HG03575 (cell line): ENCODE data around the gene GHR.
"Not testable (repeated sequence)": the region's sequence is repeated elsewhere in the genome, so short reads cannot be mapped to it uniquely, and the experiment has no call there.

Source experiments
- ATAC-seq: cut with Tn5 transposase; IDR thresholded peaks from one replicate; pipeline ENCODE4 v1.9.1; 2021; ENCODE audit not compliant: unreplicated experiment, insufficient number of reproducible peaks, low FRiP score; ENCODE audit errors: extremely low read depth

GHR gene

DNA sequence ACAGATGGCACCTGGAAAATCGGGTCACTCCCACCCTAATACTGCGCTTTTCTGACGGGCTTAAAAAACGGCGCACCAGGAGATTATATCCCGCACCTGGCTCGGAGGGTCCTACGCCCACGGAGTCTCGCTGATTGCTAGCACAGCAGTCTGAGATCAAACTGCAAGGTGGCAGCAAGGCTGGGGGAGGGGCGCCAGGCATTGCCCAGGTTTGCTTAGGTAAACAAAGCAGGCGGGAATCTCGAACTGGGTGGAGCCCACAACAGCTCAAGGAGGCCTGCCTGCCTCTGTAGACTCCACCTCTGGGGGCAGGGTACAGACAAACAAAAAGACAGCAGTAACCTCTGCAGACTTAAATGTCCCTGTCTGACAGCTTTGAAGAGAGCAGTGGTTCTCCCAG lies 236.6 kb downstream of the GHR start:
- not testable (repeated sequence) for ATAC-seq

- no peak for ATAC-seq
These were observed 242.6 kb downstream of the GHR start for GRCh38 chr5:42665857-42666256.

GRCh38 chr5:42666869-42667268 lies 243.6 kb downstream of the GHR start:
- no peak for ATAC-seq

DNA sequence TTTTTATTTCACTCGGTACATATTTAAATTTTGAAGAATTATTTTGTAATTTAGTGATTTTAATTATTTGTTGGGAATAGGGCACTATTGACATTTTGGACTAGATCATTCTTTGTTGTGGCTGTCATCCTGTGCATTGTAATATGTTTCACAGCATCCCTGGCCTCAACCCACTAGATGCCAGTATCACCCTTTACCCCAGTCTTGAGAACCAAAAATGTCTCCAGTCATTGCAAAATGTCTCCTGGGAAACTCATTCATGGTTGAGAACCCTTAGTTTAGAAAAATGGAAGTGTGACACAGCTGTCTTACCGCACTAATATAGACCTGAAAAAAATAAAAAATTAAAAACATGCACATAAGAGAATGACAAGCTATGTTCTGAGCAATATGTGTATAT lies 245.0 kb downstream of the GHR start:
- ATAC-seq = no peak

DNA sequence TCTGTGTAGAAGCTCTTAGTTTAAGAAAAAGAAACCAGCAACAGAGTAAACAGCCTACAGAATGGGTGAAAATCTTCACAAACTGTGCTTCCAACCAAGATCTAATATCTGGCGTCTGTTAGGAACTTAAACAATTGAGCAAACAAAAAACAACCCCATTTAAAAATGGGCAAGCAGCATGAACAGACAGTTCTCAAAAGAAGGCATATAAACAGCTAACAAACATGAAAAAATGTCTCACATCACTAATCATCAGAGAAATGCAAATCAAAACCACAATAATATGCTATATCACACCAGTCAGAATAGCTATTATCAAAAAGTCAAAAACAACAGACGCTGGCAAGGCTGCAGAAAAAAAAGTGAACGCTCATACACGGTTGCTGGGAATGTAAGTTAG lies 249.7 kb downstream of the GHR start:
- no peak for ATAC-seq

- no peak for ATAC-seq
These were observed 252.4 kb downstream of the GHR start for GRCh38 chr5:42675602-42676001.

- ATAC-seq = no peak
These were observed 253.1 kb downstream of the GHR start for GRCh38 chr5:42676362-42676761.

GRCh38 chr5:42677156-42677842 lies 254.1 kb downstream of the GHR start:
- no peak for ATAC-seq

- ATAC-seq = no peak
These were observed 256.8 kb downstream of the GHR start for GRCh38 chr5:42680046-42680445.

DNA sequence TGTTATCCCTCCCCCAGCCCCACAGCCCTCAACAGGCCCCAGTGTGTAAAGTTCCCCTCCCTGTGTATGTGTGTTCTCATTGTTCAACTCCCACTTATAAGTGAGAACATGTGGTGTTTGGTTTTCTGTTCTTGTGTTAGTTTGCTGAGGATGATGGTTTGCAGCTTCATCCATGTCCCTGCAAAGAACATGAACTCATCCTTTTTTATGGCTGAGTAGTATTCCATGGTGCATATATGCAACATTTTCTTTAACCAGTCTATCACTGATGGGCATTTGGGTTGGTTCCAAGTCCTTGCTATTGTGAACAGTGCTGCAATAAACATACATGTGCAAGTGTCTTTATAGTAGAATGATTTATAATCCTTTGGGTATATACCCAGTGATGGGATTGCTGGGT lies 261.8 kb downstream of the GHR start:
- ATAC-seq = not testable (repeated sequence)

GRCh38 chr5:42689391-42689790 lies 266.2 kb downstream of the GHR start:
- ATAC-seq = no peak

GRCh38 chr5:42691413-42691937 lies 268.2 kb downstream of the GHR start:
- no peak for ATAC-seq

DNA sequence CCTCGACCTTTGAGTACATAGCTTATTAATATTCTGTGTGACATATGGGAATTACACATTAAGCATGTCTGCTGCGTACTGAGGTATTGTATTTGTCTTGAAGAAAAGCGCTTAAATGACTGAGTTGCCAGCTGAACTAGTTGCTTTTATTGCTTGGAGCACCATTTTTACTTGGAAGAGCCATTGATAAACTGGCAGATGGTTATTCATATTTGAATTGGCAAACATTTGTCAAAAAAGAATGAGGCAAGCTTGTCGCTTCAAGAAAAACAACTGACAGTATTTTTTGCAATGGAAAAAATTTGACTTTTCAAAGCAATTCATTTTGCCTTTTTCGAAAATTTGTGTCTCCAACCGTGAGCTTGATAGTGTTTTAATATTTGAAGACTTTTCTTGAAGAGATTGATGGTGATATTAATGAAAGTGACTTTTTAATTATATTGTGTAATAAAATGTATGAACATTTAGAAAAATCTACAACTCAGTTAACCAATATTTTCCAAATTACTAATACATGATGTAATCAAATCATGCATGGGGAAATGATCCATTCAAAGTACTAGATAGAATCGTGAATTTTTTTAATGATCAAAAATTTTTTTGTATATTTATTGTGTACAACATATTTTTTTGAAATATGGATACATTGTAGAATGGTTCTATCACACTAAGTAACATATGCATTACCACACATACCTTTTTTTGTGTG lies 278.3 kb downstream of the GHR start:
- ATAC-seq = no peak

- ATAC-seq = no peak
These were observed 280.0 kb downstream of the GHR start for GRCh38 chr5:42703238-42703637.

DNA sequence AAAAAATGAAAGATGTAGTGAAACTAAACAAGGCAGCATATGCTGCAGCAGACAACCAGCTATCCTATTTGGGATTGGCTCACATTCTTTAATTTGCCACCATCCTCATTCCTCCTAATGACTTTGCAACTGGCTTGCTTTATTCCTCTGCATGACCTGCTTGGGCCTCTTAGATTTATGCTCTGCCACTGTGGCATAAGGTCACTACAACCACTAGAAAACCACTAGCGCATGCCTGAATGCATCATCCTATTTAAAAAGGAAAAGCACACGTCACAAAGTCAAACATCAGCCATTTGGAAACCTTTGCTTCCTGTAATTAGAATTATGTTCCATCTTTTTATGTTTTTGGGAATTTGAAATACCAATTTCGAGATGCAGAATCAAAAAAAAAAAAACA lies 292.5 kb downstream of the GHR start:
- ATAC-seq = no peak

DNA sequence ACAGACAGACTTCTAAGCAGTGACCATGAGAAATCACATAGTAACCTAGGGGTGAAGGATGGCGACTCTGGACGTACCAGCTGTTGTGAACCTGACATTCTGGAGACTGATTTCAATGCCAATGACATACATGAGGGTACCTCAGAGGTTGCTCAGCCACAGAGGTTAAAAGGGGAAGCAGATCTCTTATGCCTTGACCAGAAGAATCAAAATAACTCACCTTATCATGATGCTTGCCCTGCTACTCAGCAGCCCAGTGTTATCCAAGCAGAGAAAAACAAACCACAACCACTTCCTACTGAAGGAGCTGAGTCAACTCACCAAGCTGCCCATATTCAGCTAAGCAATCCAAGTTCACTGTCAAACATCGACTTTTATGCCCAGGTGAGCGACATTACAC lies 295.4 kb downstream of the GHR start:
- ATAC-seq = peak; percentile 86

- ATAC-seq = no peak
These were observed 295.8 kb downstream of the GHR start for GRCh38 chr5:42719034-42719433.

- no peak for ATAC-seq
These were observed 297.0 kb downstream of the GHR start for GRCh38 chr5:42720251-42720650.

DNA sequence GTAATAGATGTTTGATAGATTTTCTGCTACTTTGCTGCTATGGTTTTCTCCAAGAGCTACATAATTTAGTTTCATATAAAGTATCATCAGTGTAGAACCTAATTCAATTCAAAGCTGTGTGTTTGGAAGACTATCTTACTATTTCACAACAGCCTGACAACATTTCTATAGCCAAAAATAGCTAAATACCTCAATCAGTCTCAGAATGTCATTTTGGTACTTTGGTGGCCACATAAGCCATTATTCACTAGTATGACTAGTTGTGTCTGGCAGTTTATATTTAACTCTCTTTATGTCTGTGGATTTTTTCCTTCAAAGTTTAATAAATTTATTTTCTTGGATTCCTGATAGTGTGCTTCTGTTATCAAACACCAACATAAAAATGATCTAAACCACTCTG lies 298.2 kb downstream of the GHR start:
- no peak for ATAC-seq

DNA sequence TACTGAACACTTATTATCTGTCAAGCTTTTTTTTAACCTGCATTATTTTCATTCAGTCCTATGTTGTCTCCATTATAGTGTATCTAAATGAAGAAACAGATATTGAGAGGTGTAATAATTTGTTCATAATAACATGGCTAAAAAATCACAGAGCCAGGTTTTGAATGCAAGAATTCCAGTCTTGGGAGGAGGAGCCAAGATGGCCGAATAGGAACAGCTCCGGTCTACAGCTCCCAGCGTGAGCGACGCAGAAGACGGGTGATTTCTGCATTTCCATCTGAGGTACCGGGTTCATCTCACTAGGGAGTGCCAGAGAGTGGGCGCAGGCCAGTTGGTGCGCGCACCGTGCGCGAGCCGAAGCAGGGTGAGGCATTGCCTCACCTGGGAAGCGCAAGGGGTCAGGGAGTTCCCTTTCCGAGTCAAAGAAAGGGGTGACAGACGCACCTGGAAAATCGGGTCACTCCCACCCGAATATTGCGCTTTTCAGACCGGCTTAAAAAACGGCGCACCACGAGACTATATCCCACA lies 311.4 kb downstream of the GHR start:
- not testable (repeated sequence) for ATAC-seq
